PFSK-1 (cell line): ENCODE data around the gene ZNF282.

Experiments used
- FOXP2 ChIP-seq: optimal IDR thresholded peaks from 2 replicates; pipeline ENCODE3; 2011; ENCODE audit warnings: borderline replicate concordance, control low read depth, inconsistent platforms; ENCODE audit not compliant: insufficient read depth; ENCODE audit errors: extremely low read length, extremely low read depth
- POLR2AphosphoS5 ChIP-seq: IDR thresholded peaks from 2 replicates; pipeline ENCODE4 v1.6.1; 2012; ENCODE audit warnings: low read depth, mild to moderate bottlenecking, control low read depth, low read length, moderate library complexity
- SIN3A ChIP-seq: IDR thresholded peaks from 2 replicates; pipeline ENCODE4 v1.6.1; 2012; ENCODE audit warnings: mild to moderate bottlenecking, low read length, moderate library complexity, borderline replicate concordance; ENCODE audit not compliant: insufficient read depth
- TAF1 ChIP-seq: IDR thresholded peaks from 2 replicates; pipeline ENCODE4 v1.6.1; 2012; ENCODE audit warnings: low read length, control low read depth, borderline replicate concordance; ENCODE audit not compliant: insufficient read depth
- TF ChIP-seq, protein P1 (sequence below), 2 experiments: IDR thresholded peaks; 2 replicates each; pipeline versions ENCODE4 v1.6.1 to v1.8.0; 2011 to 2012; ENCODE audit warnings: low read depth in 2 of 2, low read length in 2 of 2, control low read depth in 1 of 2, inconsistent platforms in 1 of 2, mild to moderate bottlenecking in 1 of 2, moderate library complexity in 1 of 2; ENCODE audit not compliant: insufficient read depth in 1 of 2

DNA sequence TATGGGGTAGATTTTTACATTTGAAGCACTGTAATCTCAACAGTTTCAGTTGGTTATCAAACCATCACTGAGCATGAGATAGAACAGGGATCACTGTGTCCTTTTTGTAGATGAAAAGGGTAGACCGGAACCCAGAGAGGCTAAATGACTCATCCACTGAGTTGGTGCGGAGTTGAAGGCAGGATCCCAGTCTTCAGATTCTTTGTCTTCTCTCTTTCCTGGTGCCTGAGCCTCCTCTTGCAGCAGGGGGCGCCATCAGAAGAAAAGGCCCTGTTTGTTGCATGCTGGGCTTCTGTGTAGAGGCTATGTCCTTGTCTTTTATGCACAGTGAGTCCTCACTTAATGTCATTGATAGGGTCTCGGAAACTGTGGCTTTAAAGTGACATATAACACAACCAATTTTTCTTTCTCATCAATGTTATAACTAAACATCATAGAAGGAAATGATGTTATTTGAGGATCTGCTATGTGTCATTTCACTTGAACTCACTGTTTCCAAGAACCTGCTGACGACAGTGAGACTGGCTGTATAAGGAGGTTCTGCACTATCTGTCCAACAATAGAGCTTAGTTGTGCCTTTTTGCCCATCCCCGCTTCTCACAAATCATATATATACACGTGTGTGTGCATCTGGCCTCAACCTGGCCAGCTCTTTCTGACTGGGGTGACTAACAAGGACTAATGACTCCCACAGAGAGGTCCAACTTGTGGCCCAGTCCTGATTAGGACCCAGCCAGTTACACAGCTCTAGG, 14.3 kb downstream of the ZNF282 start:
- TF ChIP-seq POLR2AphosphoS5 (no peak), TAF1 (no peak), SIN3A (no peak), FOXP2 (no peak)
- TF ChIP-seq, protein P1, sequence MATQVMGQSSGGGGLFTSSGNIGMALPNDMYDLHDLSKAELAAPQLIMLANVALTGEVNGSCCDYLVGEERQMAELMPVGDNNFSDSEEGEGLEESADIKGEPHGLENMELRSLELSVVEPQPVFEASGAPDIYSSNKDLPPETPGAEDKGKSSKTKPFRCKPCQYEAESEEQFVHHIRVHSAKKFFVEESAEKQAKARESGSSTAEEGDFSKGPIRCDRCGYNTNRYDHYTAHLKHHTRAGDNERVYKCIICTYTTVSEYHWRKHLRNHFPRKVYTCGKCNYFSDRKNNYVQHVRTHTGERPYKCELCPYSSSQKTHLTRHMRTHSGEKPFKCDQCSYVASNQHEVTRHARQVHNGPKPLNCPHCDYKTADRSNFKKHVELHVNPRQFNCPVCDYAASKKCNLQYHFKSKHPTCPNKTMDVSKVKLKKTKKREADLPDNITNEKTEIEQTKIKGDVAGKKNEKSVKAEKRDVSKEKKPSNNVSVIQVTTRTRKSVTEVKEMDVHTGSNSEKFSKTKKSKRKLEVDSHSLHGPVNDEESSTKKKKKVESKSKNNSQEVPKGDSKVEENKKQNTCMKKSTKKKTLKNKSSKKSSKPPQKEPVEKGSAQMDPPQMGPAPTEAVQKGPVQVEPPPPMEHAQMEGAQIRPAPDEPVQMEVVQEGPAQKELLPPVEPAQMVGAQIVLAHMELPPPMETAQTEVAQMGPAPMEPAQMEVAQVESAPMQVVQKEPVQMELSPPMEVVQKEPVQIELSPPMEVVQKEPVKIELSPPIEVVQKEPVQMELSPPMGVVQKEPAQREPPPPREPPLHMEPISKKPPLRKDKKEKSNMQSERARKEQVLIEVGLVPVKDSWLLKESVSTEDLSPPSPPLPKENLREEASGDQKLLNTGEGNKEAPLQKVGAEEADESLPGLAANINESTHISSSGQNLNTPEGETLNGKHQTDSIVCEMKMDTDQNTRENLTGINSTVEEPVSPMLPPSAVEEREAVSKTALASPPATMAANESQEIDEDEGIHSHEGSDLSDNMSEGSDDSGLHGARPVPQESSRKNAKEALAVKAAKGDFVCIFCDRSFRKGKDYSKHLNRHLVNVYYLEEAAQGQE (IDR thresholded peaks at IDR 0.05; ENCODE audit: insufficient read depth in 1 of 2, low read depth in 2 of 2, low read length in 2 of 2), result no peak
